Heart left ventricle (tissue), 16 donors: ENCODE measurements around the gene DLG1. TPM values are rescaled to one million over a fixed set of nuclear protein-coding genes. Genes with fewer than 3 reads are reported as not detected.

Source experiments
- ATAC-seq, 4 donors: fragments of 200-7000 bp; cut with Tn5 transposase; one replicate each; pipeline ENCODE4 v1.9.1; 2020 to 2022; ENCODE audit warnings: moderate library complexity in 4 of 4, mild to moderate bottlenecking in 3 of 4, moderate number of reproducible peaks in 1 of 4
- DNase-seq, 5 donors: peaks; one replicate each; pipeline ENCODE4 v3.0.0-alpha.2; 2020
- H3K27ac ChIP-seq, 12 donors: fragments of 200-600 bp; sonication (generic) in 4 of 12; one replicate each; pipeline versions ENCODE4 v1.5.0 to v1.8.0; 2016 to 2022; ENCODE audit warnings: mild to moderate bottlenecking in 2 of 12
- H3K27me3 ChIP-seq, 9 donors: fragments of 200-600 bp; sonication (generic) in 2 of 9; one replicate each; pipeline versions ENCODE4 v1.5.1 to v1.8.0; 2016 to 2022; ENCODE audit warnings: mild to moderate bottlenecking in 3 of 9
- H3K36me3 ChIP-seq, 9 donors: fragments of 200-600 bp; sonication (generic) in 2 of 9; one replicate each; pipeline versions ENCODE4 v1.5.0 to v1.8.0; 2018 to 2022; ENCODE audit warnings: mild to moderate bottlenecking in 2 of 9
- H3K4me1 ChIP-seq, 12 donors: fragments of 200-600 bp; sonication (generic) in 4 of 12; one replicate each; pipeline versions ENCODE4 v1.5.0 to v1.8.0; 2016 to 2022; ENCODE audit warnings: mild to moderate bottlenecking in 3 of 12
- H3K4me3 ChIP-seq, 12 donors: fragments of 200-600 bp; sonication (generic) in 4 of 12; one replicate each; pipeline versions ENCODE4 v1.5.0 to v1.8.0; 2017 to 2022; ENCODE audit warnings: mild to moderate bottlenecking in 9 of 12, moderate library complexity in 4 of 12
- H3K9me3 ChIP-seq, 12 donors: fragments of 200-600 bp; sonication (generic) in 4 of 12; one replicate each; pipeline versions ENCODE4 v1.5.0 to v1.8.0; 2016 to 2022; ENCODE audit warnings: mild to moderate bottlenecking in 1 of 12
- CTCF ChIP-seq, 12 donors: fragments of 200-600 bp; sonication (generic) in 4 of 12; IDR thresholded peaks; one replicate each; pipeline versions ENCODE4 v1.5.0 to v1.8.0; 2018 to 2022; ENCODE audit warnings: antibody characterized with exemption in 12 of 12, mild to moderate bottlenecking in 5 of 12
- POLR2A ChIP-seq, 2 donors: fragments of 450-650 bp; IDR thresholded peaks; one replicate each; pipeline ENCODE4 v1.6.1; 2017; ENCODE audit warnings: antibody characterized with exemption in 2 of 2, mild to moderate bottlenecking in 2 of 2, moderate library complexity in 2 of 2
- WGBS, 4 donors: extraction: QIAGEN DNeasy Blood & Tissue Kit in 2 of 4; methylation state at CpG; one replicate each; pipeline versions ENCODE4 v1.1.5 to v1.1.7; 2013 to 2018; 5-methylcytosine and 5-hydroxymethylcytosine counted together
- intact Hi-C, 10 donors: fragments of 100-400 bp; cut with DNase I; formaldehyde crosslinking; loops; one replicate each; pipeline versions ENCODE4 v1.11.1 to v1.14.2; 2022
- polyA plus RNA-seq, 2 donors: library from polyadenylated mRNA; stranded (reverse); fragments of 200-250 nt; gene quantifications; one replicate each; pipeline ENCODE4 v1.2.3, GENCODE V29; 2013
- total RNA-seq, 9 donors: library from RNA; depleted of rRNA in 2 of 9; stranded (reverse); fragments of >200 nt in 2 of 9; fragmentation: NEBNext Ultra II Directional in 3 of 9; extraction: Animal tissue kit (Norgen Biotek cat#: 25700) in 3 of 9; gene quantifications; one replicate each; pipeline versions ENCODE4 v1.1.0 to v1.2.4, GENCODE V29; 2016 to 2023
- donor health status: ischemic (EF 13 %, LVEDD 7.1; RV severe dilation, severe dysfunction).
- donor health status: healthy with polysubstance abuse.
- donor health status: DM: no; HTN: yes; CAD: no.
- donor health status: DM: no; HTN: no; CAD: no.
- donor health status: ischemic (EF 25% LVEDD 6.9; RV normal size, moderate dysfunction).
- donor health status: ischemic (EF 25% LVEDD 5.7; RV mildly dilated, moderate dysfunction).
- donor health status: healthy.
- donor health status: DM: yes; HTN: yes; CAD: no.
- donor health status: ischemic (EF 35%, LVEDD 5.7; RV mildly dilated, moderate dysfunction).
- donor health status: nonischemic (EF 11% LVEDD 7.7; RV severe dilation, severe dysfunction).
- donor health status: DM: yes; HTN: yes; CAD: no.
- donor health status: PGD.
- donor health status: ischemic (EF 29% LVEDD 5.4; RV normal size, mild dysfunction).
- donor health status: nonischemic (EF 23%, LVEDD 6.1; RV moderate dilation, normal function).

DLG1 gene
- total and polyA plus RNA-seq, 11 donors, result 17.4 to 151 (median 63.6) TPM

GRCh38 chr3:197168063-197168462, 130.3 kb downstream of the DLG1 start:
- H3K4me1 ChIP-seq, result peaks cover 0 to 11% (median 0%) of the 10 kb centered on the region in 12 donors
- TF ChIP-seq CTCF (IDR thresholded peaks at IDR 0.05), result no peak
- TF ChIP-seq POLR2A (IDR thresholded peaks at IDR 0.05), result no peak
- DNase-seq, result no peak
- WGBS, 4 donors, result 78 to 88% (median 85%) methylated on average over 4 of the region's 4 CpGs
- ATAC-seq, result no peak
- H3K27me3 ChIP-seq, result no peaks in the 10 kb centered on the region
- no peak overlapping the region for H3K27ac ChIP-seq
- no peaks in the 10 kb centered on the region for H3K36me3 ChIP-seq
- intact Hi-C loops, result no loop called here
- H3K4me3 ChIP-seq, result no peak overlapping the region
- no peaks in the 10 kb centered on the region for H3K9me3 ChIP-seq

- Histone ChIP-seq H3K36me3 (no peaks in the 10 kb centered on the region), H3K4me1 (peaks cover 0 to 11% (median 0%) of the 10 kb centered on the region in 12 donors), H3K27ac (no peak overlapping the region), H3K4me3 (no peak overlapping the region), H3K27me3 (no peaks in the 10 kb centered on the region), H3K9me3 (no peaks in the 10 kb centered on the region)
- DNase-seq (no peak), ATAC-seq (no peak)
- 85 to 94% (median 91%) methylated on average over 2 of the region's 2 CpGs for WGBS, 4 donors
- intact Hi-C loops, result no loop called here
- TF ChIP-seq CTCF (IDR thresholded peaks at IDR 0.05) (no peak), POLR2A (IDR thresholded peaks at IDR 0.05) (no peak)
Measured at GRCh38 chr3:197167549-197167948, 130.9 kb downstream of the DLG1 start.

- peaks cover 0 to 15% (median 0%) of the 10 kb centered on the region in 12 donors for H3K4me1 ChIP-seq
- H3K9me3 ChIP-seq, result no peaks in the 10 kb centered on the region
- H3K4me3 ChIP-seq, result no peak overlapping the region
- H3K36me3 ChIP-seq, result no peaks in the 10 kb centered on the region
- WGBS, 4 donors, result 92 to 97% (median 95%) methylated on average over 6 of the region's 6 CpGs
- no peak overlapping the region for H3K27ac ChIP-seq
- ATAC-seq (no peak), DNase-seq (no peak)
- TF ChIP-seq POLR2A (IDR thresholded peaks at IDR 0.05) (no peak), CTCF (IDR thresholded peaks at IDR 0.05) (no peak)
- no peaks in the 10 kb centered on the region for H3K27me3 ChIP-seq
- intact Hi-C loops, result no loop called here
Measured at GRCh38 chr3:197165890-197166289, 132.5 kb downstream of the DLG1 start.

DNA sequence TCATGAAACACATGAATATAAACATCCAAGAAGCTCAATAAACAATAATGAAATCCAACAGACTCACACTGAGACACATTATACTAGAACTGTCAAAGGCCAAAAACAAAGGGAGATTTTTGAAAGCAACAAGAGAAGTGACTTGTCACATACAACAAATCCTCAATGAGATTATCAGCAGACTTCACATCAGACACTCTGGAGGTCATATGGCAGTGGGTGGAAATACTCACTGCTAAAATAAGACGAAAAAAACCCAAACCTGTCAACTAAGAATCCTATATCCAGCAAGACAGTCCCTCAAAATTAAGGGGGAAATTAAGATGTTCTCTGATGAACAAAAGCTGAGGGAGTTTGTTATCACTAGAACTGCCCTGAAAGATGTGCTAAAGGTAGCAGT, 143.4 kb downstream of the DLG1 start:
- DNase-seq, result no peak
- no peaks in the 10 kb centered on the region for H3K27me3 ChIP-seq
- no peak overlapping the region for H3K27ac ChIP-seq
- H3K9me3 ChIP-seq, result peaks cover 0 to 39% (median 25%) of the 10 kb centered on the region in 12 donors
- peaks cover 0 to 20% (median 7%) of the 10 kb centered on the region in 12 donors for H3K4me1 ChIP-seq
- H3K36me3 ChIP-seq, result peaks cover 0 to 11% (median 0%) of the 10 kb centered on the region in 9 donors
- TF ChIP-seq POLR2A (IDR thresholded peaks at IDR 0.05), result no peak
- no peak for TF ChIP-seq CTCF (IDR thresholded peaks at IDR 0.05)
- no peak overlapping the region for H3K4me3 ChIP-seq
- intact Hi-C loops, result no loop called here
- ATAC-seq, result no peak
- WGBS, 4 donors, result 94 to 99% (median 96%) methylated on average over 1 of the region's 1 CpG
